PC-9 (cell line): Measurements from ENCODE around the gene NUDT2. TPM values are rescaled to one million over a fixed set of nuclear protein-coding genes. Genes with fewer than 3 reads are reported as not detected.

Source experiments
- Bru-seq: library from RNA; stranded (reverse); fragments of 400-500 nt; gene quantifications from one replicate; lab custom pipeline; 2021; lab: Mats Ljungman, UMichigan
- BruChase-seq, 2 experiments: library from RNA; stranded (reverse); fragments of 400-500 nt; gene quantifications; one replicate each; lab custom pipeline; 2021; lab: Mats Ljungman, UMichigan
- BruUV-seq: library from RNA; stranded (reverse); fragments of 400-500 nt; replicated peaks from 2 replicates; lab custom pipeline; 2021; lab: Mats Ljungman, UMichigan
- CTCF ChIA-PET: fragments of 300-600 bp; sonication (Branson Sonifier 250); formaldehyde crosslinking; loops from one replicate; lab custom pipeline; 2022; ENCODE audit warnings: antibody characterized with exemption; lab: Charles Lee
- POLR2A ChIA-PET: fragments of 300-600 bp; sonication (Branson Sonifier 250); formaldehyde crosslinking; loops from one replicate; lab custom pipeline; 2022; ENCODE audit warnings: antibody characterized with exemption; ENCODE audit not compliant: unreplicated experiment; lab: Charles Lee
- DNase-seq, 2 experiments: peaks; one replicate each; pipeline versions ENCODE4 v3.0.0 to v3.0.0-alpha.2; 2015 to 2022; ENCODE audit warnings: mixed read lengths in 1 of 2
- H2AFZ ChIP-seq: fragments of 200-600 bp; sonication (generic); 2 replicates; pipeline ENCODE4 v1.8.1; 2017; ENCODE audit warnings: antibody characterized with exemption
- H3F3A ChIP-seq: fragments of 200-600 bp; sonication (generic); 2 replicates; pipeline ENCODE4 v1.8.1; 2017; ENCODE audit warnings: antibody characterized with exemption, mild to moderate bottlenecking, low read depth; ENCODE audit not compliant: insufficient read depth
- H3K27ac ChIP-seq: fragments of 200-600 bp; sonication (generic); 2 replicates; pipeline ENCODE4 v1.6.1; 2016; ENCODE audit warnings: mixed run types
- H3K27me3 ChIP-seq: fragments of 200-600 bp; sonication (generic); 2 replicates; pipeline ENCODE4 v1.6.1; 2016; ENCODE audit warnings: low read depth, mixed run types; ENCODE audit not compliant: insufficient read depth
- H3K36me3 ChIP-seq: fragments of 200-600 bp; sonication (generic); 2 replicates; pipeline ENCODE4 v1.6.1; 2016; ENCODE audit warnings: low read depth, mixed run types
- H3K4me1 ChIP-seq: fragments of 200-600 bp; sonication (generic); replicated peaks from 2 replicates; pipeline ENCODE4 v1.6.1; 2016; ENCODE audit warnings: mixed run types; ENCODE audit not compliant: insufficient read depth
- H3K4me2 ChIP-seq: fragments of 200-600 bp; sonication (generic); 2 replicates; pipeline ENCODE4 v1.6.1; 2017; ENCODE audit warnings: mixed run types
- H3K4me3 ChIP-seq: fragments of 200-600 bp; sonication (generic); 2 replicates; pipeline ENCODE4 v1.6.1; 2016; ENCODE audit warnings: mixed run types
- H3K79me2 ChIP-seq: fragments of 200-600 bp; sonication (generic); 2 replicates; pipeline ENCODE4 v1.6.1; 2017; ENCODE audit warnings: low read depth, mixed run types
- H3K9me2 ChIP-seq: fragments of 200-600 bp; sonication (generic); 2 replicates; pipeline ENCODE4 v1.8.1; 2017; ENCODE audit warnings: mild to moderate bottlenecking; ENCODE audit not compliant: insufficient read depth
- H3K9me3 ChIP-seq: fragments of 200-600 bp; sonication (generic); 2 replicates; pipeline ENCODE4 v1.8.1; 2016; ENCODE audit warnings: low read depth; ENCODE audit not compliant: insufficient read depth
- H4K20me1 ChIP-seq: fragments of 200-600 bp; sonication (generic); 2 replicates; pipeline ENCODE4 v1.8.1; 2017; ENCODE audit not compliant: insufficient read depth
- CTCF ChIP-seq: fragments of 200-600 bp; sonication (generic); conservative IDR thresholded peaks from 2 replicates; pipeline ENCODE4 v1.6.1; 2017; ENCODE audit warnings: mixed run types, antibody characterized with exemption, mild to moderate bottlenecking, moderate library complexity
- EZH2 ChIP-seq: fragments of 200-600 bp; sonication (generic); IDR thresholded peaks from 2 replicates; pipeline ENCODE4 v1.8.0; 2017; ENCODE audit warnings: antibody characterized with exemption, low read depth
- intact Hi-C: fragments of 100-400 bp; cut with micrococcal nuclease; formaldehyde crosslinking; loops from one replicate; pipeline ENCODE4 v1.10.0; 2022; ENCODE audit not compliant: unreplicated experiment
- long read RNA-seq: library from polyadenylated mRNA; stranded (forward); transcript quantifications from one replicate; pipeline ENCODE4 v2.0.0, GENCODE V29; 2022
- total RNA-seq: library from RNA; stranded (reverse); gene quantifications from 2 replicates; pipeline ENCODE4 v1.2.3, GENCODE V29; 2021

Gene NUDT2
- total RNA-seq = 31.3 and 33.8 TPM in 2 replicates
- Bru-seq, nascent RNA = percentile 63 among the genes with signal in this experiment
- BruChase-seq, experiment 1, labeled RNA remaining after a 2-hour chase = percentile 57 among the genes with signal in this experiment
- percentile 61 among the genes with signal in this experiment for BruChase-seq, experiment 2, labeled RNA remaining after a 6-hour chase
- long read RNA-seq, transcript NUDT2-204 (3 exons, 825 nt) = minor isoform, 5 of 31 reads
- long read RNA-seq, transcript NUDT2-201 (4 exons, 960 nt) = major isoform, 19 of 31 reads
- long read RNA-seq, partial matches to known transcripts = 6 of 31 reads
- long read RNA-seq, other reads (novel, unspliced or antisense) = 1 of 31 reads

- CTCF ChIA-PET = no interaction called here
- no peaks in the 10 kb centered on the region for H3K27me3 ChIP-seq
- POLR2A ChIA-PET = no interaction called here
- peak; percentile 92 to 98 for DNase-seq
- H3K4me2 ChIP-seq = peak within 1 kb of the TSS; percentile 92
- no TSS peak for BruUV-seq
- peak within 1 kb of the TSS; percentile 88 for H3K4me3 ChIP-seq
- H3K4me1 ChIP-seq = peaks cover 17% of the 10 kb centered on the region
- peak within 1 kb of the TSS; percentile 94 for H2AFZ ChIP-seq
- intact Hi-C loops = no loop called here
- no peaks in the 10 kb centered on the region for H3K36me3 ChIP-seq
- H3K9me2 ChIP-seq = no peaks in the 10 kb centered on the region
- no peak for TF ChIP-seq EZH2
- TF ChIP-seq CTCF = no peak
- H3K9me3 ChIP-seq = no peaks in the 10 kb centered on the region
- peak within 1 kb of the TSS; percentile 76 for H3K27ac ChIP-seq
- H3K79me2 ChIP-seq = peaks cover 36% of the 10 kb centered on the region
- no peaks in the 10 kb centered on the region for H4K20me1 ChIP-seq
- peaks cover 18% of the 10 kb centered on the region; the same call in 1 of the 2 replicates for H3F3A ChIP-seq
Observed at GRCh38 chr9:34328987-34329832, at the start of gene NUDT2, which contains the start of gene KIF24. Gene NUDT2 (plus strand): TSS chr9:34329569. CDS start chr9:34339040, 9,471 bp downstream. Gene KIF24 (minus strand): TSS chr9:34329268. CDS start chr9:34311346, 17,922 bp downstream.

DNA sequence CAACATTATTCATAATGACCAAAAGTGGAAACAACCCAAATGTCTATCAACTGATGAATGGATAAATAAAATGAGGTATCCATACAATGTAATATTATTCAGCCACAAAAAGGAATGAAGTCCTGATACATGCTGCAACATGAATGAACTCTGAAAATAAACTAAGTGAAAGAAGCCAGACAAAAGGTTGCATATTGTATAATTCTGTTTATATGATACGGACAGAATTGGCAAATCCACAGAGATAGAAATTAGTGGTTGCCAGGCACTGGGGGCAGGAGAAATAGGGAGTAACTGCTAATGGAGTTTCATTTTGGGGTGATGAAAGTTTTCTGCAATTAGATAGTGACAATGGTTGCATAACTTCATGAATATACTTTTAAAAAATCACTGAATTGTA lies 47.3 kb upstream of the NUDT2 start:
- ChIA-PET CTCF (no interaction called here), POLR2A (no interaction called here)
- no peaks in the 10 kb centered on the region for H3K36me3 ChIP-seq
- no peaks in the 10 kb centered on the region for H3K79me2 ChIP-seq
- no peak overlapping the region for H3K27ac ChIP-seq
- no peaks in the 10 kb centered on the region for H3K27me3 ChIP-seq
- BruUV-seq = no TSS peak
- H3F3A ChIP-seq = no peaks in the 10 kb centered on the region
- no peak overlapping the region for H3K4me2 ChIP-seq
- H3K9me2 ChIP-seq = no peaks in the 10 kb centered on the region
- no peaks in the 10 kb centered on the region for H3K4me1 ChIP-seq
- TF ChIP-seq CTCF (no peak), EZH2 (no peak)
- no peaks in the 10 kb centered on the region for H3K9me3 ChIP-seq
- intact Hi-C loops = no loop called here
- no peaks in the 10 kb centered on the region for H4K20me1 ChIP-seq
- no peak overlapping the region for H3K4me3 ChIP-seq
- no peak for DNase-seq
- H2AFZ ChIP-seq = no peak overlapping the region

- no peaks in the 10 kb centered on the region for H3K79me2 ChIP-seq
- no TSS peak for BruUV-seq
- H3K9me3 ChIP-seq = no peaks in the 10 kb centered on the region
- H3K9me2 ChIP-seq = no peaks in the 10 kb centered on the region
- H3K27me3 ChIP-seq = no peaks in the 10 kb centered on the region
- H3K36me3 ChIP-seq = no peaks in the 10 kb centered on the region
- no peak overlapping the region for H3K4me3 ChIP-seq
- no peaks in the 10 kb centered on the region for H3F3A ChIP-seq
- no peaks in the 10 kb centered on the region for H3K4me1 ChIP-seq
- no peak for DNase-seq
- no peak overlapping the region for H3K4me2 ChIP-seq
- H4K20me1 ChIP-seq = no peaks in the 10 kb centered on the region
- TF ChIP-seq EZH2 (no peak), CTCF (no peak)
- no peak overlapping the region for H2AFZ ChIP-seq
- CTCF ChIA-PET = no interaction called here
- no peak overlapping the region for H3K27ac ChIP-seq
- POLR2A ChIA-PET = no interaction called here
- intact Hi-C loops = no loop called here
Observed at GRCh38 chr9:34289159-34289558, 40.2 kb upstream of the NUDT2 start.
